GM19455 (cell line): Measurements from ENCODE around the gene CLCN6.

Source experiments
- ATAC-seq: cut with Tn5 transposase; IDR thresholded peaks from one replicate; pipeline ENCODE4 v1.9.1; 2021; ENCODE audit not compliant: unreplicated experiment

The CLCN6 gene

GRCh38 chr1:11823366-11824137 lies 17.6 kb downstream of the CLCN6 start:
- ATAC-seq, result no peak

DNA sequence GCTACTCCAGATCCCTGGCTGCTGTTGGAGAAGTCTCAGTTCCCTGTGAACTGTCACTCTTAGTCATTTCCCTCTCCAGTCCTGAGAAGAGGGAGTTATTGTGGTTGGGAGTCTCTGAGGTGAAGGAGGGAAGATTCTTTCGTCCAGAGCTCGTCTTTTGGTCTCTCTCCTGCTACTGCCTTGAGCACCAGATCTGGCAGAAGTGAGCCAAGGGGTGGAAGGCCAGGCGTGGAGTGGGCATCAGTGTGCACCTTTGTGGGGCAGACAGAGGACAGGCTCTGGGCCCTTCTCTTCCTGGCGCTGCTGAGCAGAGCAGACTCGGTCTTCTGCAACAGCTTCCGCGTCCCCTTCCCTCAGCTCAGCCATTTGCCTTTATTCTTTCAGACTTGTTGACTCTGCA lies 19.1 kb downstream of the CLCN6 start:
- ATAC-seq, result no peak

- no peak for ATAC-seq
Measured at GRCh38 chr1:11826946-11827345, 21.0 kb downstream of the CLCN6 start.

DNA sequence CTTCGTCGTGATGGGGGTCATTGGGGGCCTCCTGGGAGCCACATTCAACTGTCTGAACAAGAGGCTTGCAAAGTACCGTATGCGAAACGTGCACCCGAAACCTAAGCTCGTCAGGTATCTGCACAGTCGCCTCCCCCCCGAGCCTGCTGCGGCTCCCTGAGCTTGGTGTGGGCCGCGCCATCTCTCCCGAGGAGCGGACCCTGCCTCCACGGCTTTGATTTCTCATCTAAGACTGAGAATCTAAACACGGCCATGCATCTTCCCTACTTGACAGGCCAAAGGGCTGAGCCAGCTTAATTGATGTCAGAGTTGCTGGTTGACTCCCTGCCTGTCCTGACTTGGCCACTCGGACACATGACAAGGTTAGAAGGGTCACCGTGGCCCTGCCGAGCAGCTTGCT lies 22.5 kb downstream of the CLCN6 start:
- no peak for ATAC-seq

DNA sequence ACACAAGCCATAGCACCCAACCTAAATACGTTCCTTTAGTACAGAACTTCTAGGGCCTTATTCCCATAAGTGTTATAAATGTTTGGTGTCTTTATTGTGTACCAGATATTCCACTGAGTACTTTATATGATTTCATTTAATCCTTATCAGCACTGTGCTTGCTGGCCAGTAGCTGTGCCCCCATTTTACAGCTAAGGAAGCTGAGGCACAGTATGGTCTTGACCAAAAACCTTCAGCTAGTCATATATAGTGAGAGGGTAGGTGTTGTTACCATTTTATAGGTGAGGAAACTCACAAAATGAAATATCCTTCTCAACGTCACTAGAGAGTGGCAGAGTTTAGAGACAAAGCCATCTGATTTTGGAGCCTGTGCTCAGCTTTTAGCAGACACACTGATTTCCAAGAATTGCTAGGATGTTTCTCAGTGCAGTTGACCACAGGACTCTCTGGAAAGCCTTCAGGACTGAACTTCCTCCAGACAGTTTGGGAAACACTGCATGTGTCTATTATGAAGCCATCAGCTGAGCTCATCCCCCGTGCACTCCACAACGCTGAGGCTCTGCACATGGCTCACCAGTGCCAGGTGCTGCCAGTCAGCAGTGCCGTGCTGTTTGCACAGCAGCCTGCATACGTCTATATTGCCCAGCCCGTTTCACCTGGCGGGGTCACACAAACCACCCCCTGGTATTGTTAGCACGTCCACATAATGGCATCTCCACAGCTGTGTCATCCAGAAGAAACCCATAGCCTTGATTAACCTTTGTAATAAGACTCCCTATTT lies 26.1 kb downstream of the CLCN6 start:
- no peak for ATAC-seq

GRCh38 chr1:11833497-11833896 lies 27.5 kb downstream of the CLCN6 start:
- no peak for ATAC-seq

DNA sequence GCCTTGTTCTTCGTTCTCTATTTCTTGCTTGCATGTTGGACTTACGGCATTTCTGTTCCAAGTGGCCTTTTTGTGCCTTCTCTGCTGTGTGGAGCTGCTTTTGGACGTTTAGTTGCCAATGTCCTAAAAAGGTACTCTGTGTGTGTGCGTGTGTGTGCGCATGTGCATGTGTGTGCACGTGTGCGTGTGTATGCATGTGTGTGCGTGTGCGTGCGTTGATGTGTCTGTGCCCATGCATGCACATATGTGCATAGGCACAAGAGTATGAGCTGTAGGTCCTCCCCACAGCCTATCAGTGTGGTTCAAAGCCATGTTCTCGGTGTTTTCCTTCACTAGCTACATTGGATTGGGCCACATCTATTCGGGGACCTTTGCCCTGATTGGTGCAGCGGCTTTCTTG lies 27.9 kb downstream of the CLCN6 start:
- no peak for ATAC-seq

DNA sequence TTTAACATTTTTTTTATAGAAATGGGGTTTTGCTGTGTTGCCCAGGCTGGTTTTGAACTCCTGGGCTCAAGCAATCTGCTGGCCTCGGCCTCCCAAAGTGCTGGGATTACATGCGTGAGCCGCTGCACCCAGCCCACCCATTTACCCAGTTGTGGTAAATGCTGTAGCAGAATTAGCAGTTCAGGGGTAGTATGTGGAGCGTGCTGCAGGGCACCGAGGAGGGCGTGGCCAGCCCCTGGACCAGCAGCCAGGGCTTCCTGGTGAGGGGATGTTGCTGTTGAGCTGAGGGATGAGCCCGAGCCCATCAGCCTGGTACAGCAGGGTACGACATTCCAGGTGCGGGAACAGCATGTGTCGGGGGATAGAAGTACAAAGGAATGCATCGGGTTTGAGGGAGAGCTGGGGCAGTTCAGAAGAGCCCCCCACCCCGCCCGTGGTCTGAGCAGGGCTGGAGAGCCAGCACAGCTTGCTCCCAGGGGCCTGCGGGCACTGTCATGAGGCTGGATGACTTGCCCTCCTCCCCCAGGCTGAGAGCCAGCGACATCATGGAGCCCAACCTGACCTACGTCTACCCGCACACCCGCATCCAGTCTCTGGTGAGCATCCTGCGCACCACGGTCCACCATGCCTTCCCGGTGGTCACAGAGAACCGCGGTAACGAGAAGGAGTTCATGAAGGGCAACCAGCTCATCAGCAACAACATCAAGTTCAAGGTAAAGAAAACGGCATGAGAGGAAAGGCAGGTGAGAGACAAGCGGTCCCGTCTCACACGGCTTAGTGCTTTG lies 29.6 kb downstream of the CLCN6 start:
- ATAC-seq, result no peak

DNA sequence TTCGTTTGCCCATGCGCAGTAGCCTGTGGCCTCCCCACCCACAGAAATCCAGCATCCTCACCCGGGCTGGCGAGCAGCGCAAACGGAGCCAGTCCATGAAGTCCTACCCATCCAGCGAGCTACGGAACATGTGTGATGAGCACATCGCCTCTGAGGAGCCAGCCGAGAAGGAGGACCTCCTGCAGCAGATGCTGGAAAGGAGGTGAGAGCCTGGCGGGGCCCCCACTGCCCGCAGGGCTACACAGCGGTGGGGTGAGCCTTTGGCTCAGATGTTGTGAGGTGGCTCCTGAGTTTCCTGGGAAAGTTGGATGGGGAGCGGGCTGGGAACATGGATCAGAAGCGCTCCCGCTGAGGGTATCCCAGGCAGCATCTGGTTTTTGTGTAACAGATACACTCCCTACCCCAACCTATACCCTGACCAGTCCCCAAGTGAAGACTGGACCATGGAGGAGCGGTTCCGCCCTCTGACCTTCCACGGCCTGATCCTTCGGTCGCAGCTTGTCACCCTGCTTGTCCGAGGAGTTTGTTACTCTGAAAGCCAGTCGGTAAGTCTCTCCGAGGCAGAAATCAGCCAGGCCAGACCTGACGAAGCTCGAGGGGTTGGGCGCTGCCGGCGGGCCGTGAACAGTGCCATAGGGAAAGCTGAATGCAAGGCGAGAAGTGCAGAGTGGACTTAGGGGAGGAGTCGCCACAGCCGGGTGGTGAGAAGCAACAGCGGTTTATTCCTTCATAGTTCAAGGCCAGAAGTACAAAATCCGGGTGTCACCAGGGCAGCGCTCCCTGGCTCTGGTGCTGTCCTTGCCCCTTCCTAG lies 31.2 kb downstream of the CLCN6 start:
- ATAC-seq, result no peak

DNA sequence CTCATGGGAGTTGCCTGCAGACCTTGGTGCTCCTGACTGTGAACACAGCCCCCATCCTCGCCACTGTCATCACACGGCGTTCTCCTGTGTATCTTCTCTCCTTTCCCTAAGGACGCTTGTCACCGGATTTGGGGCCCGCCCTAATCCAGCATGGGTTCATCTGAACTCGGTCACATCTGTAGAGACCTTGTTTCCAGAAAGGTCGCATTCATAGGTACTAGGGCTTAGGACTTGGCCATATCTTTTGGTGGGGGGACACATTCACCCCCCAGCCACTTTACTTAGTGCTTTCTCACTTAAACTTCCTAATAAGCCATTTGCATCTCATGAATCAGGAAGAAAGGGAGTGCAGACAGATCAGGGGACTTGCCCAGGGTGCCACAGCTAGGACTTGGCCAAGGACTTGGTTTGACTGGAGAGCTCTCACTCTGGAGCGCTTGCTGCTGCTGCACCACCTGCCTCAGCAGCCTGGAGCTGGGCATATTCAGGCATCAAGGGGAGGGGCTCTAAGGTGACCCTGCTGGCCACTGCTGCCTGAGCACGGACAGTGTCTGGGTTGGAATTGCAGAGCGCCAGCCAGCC lies 31.9 kb downstream of the CLCN6 start:
- ATAC-seq, result no peak

- no peak for ATAC-seq
Measured at GRCh38 chr1:11838349-11839272, 32.6 kb downstream of the CLCN6 start.

DNA sequence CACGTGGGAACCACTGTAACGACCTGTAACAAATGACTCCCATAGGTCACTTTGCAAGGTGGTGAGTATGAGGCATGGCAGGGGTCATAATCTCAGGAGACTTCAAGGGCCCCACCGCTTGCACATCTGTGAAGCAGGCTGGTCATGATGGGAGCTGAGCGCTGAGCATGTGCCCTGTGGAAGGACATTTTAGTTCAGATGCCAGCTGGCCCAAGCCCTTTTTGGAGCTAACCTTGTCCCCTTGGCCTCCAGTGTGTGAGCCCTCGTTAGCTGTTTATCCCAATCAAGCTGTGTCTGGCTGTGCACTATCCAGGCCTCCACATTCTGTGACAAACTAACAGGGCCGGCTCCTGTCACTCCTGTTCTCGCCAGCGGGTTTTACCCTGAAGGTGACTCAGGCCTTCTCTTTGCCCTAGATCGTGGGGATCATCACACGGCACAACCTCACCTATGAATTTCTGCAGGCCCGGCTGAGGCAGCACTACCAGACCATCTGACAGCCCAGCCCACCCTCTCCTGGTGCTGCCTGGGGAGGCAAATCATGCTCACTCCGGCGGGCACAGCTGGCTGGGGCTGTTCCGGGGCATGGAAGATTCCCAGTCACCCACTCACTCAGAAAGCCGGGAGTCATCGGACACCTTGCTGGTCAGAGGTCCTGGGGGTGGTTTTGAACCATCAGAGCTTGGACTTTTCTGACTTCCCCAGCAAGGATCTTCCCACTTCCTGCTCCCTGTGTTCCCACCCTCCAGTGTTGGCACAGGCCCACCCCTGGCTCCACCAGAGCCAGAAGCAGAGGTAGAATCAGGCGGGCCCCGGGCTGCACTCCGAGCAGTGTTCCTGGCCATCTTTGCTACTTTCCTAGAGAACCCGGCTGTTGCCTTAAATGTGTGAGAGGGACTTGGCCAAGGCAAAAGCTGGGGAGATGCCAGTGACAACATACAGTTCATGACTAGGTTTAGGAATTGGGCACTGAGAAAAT lies 34.0 kb downstream of the CLCN6 start:
- ATAC-seq, result no peak

DNA sequence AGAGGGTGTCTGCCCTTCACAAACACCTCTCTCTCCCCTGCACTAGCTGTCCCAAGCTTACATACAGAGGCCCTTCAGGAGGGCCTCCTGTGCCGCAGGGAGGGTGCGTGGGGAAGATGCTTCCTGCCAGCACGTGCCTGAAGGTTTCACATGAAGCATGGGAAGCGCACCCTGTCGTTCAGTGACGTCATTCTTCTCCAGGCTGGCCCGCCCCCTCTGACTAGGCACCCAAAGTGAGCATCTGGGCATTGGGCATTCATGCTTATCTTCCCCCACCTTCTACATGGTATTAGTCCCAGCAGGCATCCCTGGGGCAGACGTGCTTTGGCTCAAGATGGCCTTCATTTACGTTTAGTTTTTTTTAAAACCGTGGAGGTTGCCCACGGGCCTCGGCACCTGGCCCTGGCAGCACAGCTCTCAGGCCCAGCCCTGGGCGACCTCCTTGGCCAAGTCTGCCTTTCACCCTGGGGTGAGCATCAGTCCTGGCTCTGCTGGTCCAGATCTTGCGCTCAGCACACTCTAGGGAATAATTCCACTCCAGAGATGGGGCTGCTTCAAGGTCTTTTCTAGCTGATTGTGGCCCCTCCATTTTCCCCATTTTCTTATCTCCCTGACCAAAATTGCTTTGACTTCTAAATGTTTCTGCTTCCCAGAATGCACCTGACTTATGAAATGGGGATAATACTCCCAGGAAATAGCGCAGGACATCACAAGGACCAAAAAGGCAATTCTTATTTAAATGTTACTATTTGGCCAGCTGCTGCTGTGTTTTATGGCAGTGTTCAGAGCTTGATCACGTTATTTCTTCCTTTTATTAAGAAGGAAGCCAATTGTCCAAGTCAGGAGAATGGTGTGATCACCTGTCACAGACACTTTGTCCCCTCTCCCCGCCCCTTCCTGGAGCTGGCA lies 35.5 kb downstream of the CLCN6 start:
- ATAC-seq, result no peak

DNA sequence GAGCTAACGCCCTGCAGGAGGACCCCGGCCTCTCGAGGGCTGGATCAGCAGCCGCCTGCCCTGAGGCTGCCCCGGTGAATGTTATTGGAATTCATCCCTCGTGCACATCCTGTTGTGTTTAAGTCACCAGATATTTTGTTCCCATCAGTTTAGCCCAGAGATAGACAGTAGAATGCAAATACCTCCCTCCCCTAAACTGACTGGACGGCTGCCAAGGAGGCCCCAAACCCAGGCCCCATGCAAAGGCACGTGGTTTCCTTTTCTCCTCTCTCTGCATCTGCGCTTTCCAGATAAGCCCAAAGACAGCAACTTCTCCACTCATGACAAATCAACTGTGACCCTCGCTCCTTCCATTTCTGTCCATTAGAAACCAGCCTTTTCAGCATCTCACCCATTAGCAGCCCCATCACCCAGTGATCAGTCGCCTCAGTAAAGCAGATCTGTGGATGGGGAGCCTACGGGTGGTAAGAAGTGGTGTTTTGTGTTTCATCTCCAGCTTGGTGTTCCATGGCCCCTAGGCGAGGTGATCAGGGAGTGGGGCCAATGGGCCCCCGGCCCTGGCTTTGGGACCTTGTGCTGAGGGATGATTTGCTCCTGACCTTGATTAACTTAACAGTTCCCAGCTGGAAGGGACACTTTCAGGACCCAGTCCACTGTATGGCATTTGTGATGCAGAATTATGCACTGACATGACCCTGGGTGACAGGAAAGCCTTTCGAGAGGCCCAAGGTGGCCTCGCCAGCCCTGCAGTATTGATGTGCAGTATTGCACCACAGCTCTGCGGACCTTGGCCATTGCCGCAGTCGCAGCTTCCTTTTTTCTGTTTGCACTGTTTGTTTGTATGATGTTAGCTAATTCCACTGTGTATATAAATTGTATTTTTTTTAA lies 36.4 kb downstream of the CLCN6 start:
- no peak for ATAC-seq

DNA sequence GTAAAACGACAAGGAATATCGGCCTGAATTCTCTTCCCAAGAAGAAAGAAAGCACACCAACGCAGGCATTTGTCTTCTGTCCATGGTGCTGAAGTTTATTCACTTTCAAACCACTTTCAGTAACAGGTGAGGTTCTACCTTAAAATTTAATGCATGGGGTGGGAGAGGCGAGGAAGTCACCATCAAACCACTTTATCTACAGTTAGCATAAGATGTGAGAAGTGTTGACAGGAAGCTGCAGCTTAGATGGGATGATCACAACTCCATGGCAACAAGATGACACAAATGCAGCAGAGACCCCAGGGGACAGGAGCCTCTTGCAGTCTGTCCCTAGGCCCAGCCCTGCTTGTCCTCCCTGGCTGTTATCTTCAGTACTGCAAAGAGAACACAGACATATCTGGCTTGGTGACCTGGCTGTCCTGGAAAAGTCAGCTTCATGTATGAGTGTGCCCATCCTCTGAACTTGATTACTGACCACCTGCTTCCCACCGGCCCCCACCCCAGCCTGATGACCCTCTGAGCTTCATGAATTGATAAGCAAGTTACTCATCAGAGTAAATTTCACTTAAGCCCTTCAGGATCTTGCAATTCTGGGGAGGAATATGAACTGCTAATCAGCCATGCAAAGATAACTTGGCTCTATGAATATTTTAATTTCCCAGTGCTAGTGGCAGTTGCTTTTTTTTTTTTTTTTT lies 39.8 kb downstream of the CLCN6 start:
- ATAC-seq, result no peak
